Measurements from ENCODE around the gene LAMA2.

The LAMA2 gene

DNA sequence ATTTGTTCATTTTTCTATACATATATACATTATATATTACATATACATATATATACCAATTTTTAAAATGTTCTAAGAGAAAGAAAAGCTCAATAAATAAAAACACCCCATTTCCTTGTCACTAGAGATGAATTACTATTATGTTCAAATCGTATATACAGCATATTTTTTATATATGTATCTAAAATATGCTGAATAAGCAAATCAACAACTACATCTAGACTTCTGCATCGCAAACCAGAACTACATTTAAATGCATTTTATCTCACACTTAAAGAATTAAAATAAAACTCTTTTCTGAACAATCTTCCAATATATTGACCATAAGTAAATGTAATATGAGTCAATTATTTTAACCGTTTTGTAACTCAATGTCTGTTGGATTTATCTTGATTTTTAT is 133.9 kb downstream of the LAMA2 start:
- TF ChIP-seq, protein P1, sequence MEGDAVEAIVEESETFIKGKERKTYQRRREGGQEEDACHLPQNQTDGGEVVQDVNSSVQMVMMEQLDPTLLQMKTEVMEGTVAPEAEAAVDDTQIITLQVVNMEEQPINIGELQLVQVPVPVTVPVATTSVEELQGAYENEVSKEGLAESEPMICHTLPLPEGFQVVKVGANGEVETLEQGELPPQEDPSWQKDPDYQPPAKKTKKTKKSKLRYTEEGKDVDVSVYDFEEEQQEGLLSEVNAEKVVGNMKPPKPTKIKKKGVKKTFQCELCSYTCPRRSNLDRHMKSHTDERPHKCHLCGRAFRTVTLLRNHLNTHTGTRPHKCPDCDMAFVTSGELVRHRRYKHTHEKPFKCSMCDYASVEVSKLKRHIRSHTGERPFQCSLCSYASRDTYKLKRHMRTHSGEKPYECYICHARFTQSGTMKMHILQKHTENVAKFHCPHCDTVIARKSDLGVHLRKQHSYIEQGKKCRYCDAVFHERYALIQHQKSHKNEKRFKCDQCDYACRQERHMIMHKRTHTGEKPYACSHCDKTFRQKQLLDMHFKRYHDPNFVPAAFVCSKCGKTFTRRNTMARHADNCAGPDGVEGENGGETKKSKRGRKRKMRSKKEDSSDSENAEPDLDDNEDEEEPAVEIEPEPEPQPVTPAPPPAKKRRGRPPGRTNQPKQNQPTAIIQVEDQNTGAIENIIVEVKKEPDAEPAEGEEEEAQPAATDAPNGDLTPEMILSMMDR (IDR thresholded peaks at IDR 0.05; ENCODE audit: low read depth, low read length) = no peak
- H3K4me3 ChIP-seq (ENCODE audit: low read depth, low read length) = no peak overlapping the region

DNA sequence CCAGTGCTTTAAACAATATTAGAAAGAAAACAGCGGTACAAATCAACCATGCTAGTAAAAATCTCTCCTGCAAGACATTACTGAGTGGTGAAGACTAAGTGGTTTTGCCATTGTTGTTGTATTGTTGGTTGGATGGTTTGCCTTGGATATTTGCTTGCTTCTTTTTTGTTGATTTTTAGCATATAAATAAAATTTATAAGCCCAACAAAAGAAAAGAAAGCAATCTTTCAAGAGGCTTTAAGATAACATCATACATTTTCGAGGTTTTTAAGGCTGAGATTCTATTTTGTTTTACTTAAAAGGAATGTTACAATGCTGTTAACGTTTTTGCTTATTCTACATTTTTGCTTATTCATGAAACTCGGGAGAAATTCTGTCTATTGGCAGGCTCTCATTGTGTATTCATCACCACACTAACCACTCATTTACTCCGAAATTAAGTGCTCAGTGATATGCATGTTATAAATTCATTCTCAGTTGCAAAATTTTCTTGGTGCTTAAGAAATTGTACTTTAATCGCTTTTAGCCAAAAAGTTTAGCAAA is 139.1 kb downstream of the LAMA2 start:
- H3K4me3 ChIP-seq (ENCODE audit: low read depth, low read length) = no peak overlapping the region
- TF ChIP-seq, protein P1 (IDR thresholded peaks at IDR 0.05; ENCODE audit: low read depth, low read length) = no peak

GRCh38 chr6:129026601-129027000 is 143.7 kb downstream of the LAMA2 start:
- TF ChIP-seq, protein P1 (IDR thresholded peaks at IDR 0.05; ENCODE audit: low read depth, low read length) = no peak
- no peak overlapping the region for H3K4me3 ChIP-seq (ENCODE audit: low read depth, low read length)

GRCh38 chr6:129029778-129030177 is 146.8 kb downstream of the LAMA2 start:
- TF ChIP-seq, protein P1 (IDR thresholded peaks at IDR 0.05; ENCODE audit: low read depth, low read length) = no peak
- H3K4me3 ChIP-seq (ENCODE audit: low read depth, low read length) = no peak overlapping the region

- TF ChIP-seq, protein P1 (IDR thresholded peaks at IDR 0.05; ENCODE audit: low read depth, low read length) = no peak
- H3K4me3 ChIP-seq (ENCODE audit: low read depth, low read length) = no peak overlapping the region
Observed at GRCh38 chr6:129030215-129030614, 147.3 kb downstream of the LAMA2 start.

GRCh38 chr6:129031051-129031599 is 148.2 kb downstream of the LAMA2 start:
- TF ChIP-seq, protein P1 (IDR thresholded peaks at IDR 0.05; ENCODE audit: low read depth, low read length) = no peak

DNA sequence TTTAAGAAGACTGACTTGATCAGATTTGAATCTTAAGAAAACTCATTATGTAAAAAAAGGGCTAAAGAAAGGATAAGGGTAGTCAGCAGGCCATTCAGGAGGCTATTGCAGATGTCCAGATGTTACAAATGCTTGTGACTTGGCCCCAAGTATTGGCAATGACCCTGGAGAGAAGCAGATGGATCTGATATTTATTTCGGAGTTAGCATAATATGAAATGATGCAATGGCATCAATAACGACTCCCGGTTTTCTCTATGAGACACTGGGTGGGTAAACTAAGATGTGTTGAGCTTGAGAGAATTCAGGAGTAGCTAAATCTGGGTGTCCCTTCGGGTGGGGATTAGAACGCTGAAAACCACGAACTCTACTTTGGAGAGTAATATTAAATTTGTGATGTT is 149.7 kb downstream of the LAMA2 start:
- H3K4me3 ChIP-seq (ENCODE audit: low read depth, low read length) = no peak overlapping the region
- TF ChIP-seq, protein P1 (IDR thresholded peaks at IDR 0.05; ENCODE audit: low read depth, low read length) = no peak

More at GRCh38 chr6:129031051-129031599, 148.2 kb downstream of the LAMA2 start:
- H3K4me3 ChIP-seq (ENCODE audit: low read depth, low read length) = no peak overlapping the region
